RWPE2 (cell line): Measurements from ENCODE around the gene CLEC16A.

Source experiments
- ATAC-seq: fragments of 200-7000 bp; cut with Tn5 transposase; 3 replicates; pipeline ENCODE4 v1.9.1; 2021; ENCODE audit warnings: low read depth
- DNase-seq: peaks from one replicate; pipeline ENCODE4 v3.0.0-alpha.2; 2020; ENCODE audit warnings: low spot score
- H3K27ac ChIP-seq: fragments of 450-650 bp; 2 replicates; pipeline ENCODE4 v1.5.1; 2017; ENCODE audit warnings: mild to moderate bottlenecking; ENCODE audit not compliant: poor library complexity, severe bottlenecking
- H3K27me3 ChIP-seq: fragments of 250-450 bp; sonication (Bioruptor Pico); 2 replicates; pipeline ENCODE4 v1.5.1; 2021; ENCODE audit warnings: mild to moderate bottlenecking, moderate library complexity; ENCODE audit not compliant: insufficient read depth, poor library complexity, severe bottlenecking
- H3K36me3 ChIP-seq: fragments of 250-450 bp; sonication (Bioruptor Pico); 2 replicates; pipeline ENCODE4 v1.5.1; 2020; ENCODE audit warnings: low read depth, mild to moderate bottlenecking, moderate library complexity
- H3K4me1 ChIP-seq: fragments of 250-450 bp; sonication (Bioruptor Pico); 2 replicates; pipeline ENCODE4 v1.5.1; 2021; ENCODE audit warnings: mild to moderate bottlenecking, moderate library complexity; ENCODE audit not compliant: insufficient read depth, poor library complexity, severe bottlenecking
- H3K4me3 ChIP-seq: fragments of 250-450 bp; sonication (Bioruptor Pico); 2 replicates; pipeline ENCODE4 v1.5.1; 2021; ENCODE audit warnings: mild to moderate bottlenecking, moderate library complexity; ENCODE audit not compliant: severe bottlenecking
- H3K9me3 ChIP-seq: fragments of 250-450 bp; sonication (Bioruptor Pico); 2 replicates; pipeline ENCODE4 v1.5.1; 2021; ENCODE audit warnings: mild to moderate bottlenecking, moderate library complexity; ENCODE audit not compliant: severe bottlenecking
- TF ChIP-seq, protein P1 (sequence below): fragments of 450-650 bp; IDR thresholded peaks from one replicate; pipeline ENCODE4 v1.5.1; 2017; ENCODE audit warnings: mild to moderate bottlenecking, moderate library complexity; ENCODE audit not compliant: poor library complexity, severe bottlenecking

Gene CLEC16A

DNA sequence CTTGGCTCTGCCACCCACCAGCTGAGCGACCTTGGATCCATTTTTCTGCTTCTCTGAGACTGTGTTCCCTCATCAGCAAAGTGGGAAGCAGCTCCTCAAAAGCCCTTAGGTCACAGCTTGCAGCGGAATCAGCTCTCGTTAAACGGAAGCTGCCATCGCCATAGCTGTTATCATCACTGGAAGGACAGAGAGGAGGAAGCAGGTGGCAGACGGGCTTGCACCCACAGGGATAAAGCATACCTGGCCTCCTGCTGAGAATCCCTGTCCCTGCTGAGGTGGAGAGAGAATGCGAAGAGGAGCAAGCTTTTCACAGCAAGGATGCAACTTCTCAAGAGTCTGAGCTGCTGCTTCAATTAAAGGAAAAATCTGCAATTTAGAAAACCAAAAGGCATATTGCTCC lies 106.6 kb downstream of the CLEC16A start:
- H3K36me3 ChIP-seq: 0 out of 2 replicates have a peak, but pooled peaks cover 2% of the 10 kb centered on the region
- no peaks in the 10 kb centered on the region for H3K9me3 ChIP-seq
- TF ChIP-seq, protein P1, sequence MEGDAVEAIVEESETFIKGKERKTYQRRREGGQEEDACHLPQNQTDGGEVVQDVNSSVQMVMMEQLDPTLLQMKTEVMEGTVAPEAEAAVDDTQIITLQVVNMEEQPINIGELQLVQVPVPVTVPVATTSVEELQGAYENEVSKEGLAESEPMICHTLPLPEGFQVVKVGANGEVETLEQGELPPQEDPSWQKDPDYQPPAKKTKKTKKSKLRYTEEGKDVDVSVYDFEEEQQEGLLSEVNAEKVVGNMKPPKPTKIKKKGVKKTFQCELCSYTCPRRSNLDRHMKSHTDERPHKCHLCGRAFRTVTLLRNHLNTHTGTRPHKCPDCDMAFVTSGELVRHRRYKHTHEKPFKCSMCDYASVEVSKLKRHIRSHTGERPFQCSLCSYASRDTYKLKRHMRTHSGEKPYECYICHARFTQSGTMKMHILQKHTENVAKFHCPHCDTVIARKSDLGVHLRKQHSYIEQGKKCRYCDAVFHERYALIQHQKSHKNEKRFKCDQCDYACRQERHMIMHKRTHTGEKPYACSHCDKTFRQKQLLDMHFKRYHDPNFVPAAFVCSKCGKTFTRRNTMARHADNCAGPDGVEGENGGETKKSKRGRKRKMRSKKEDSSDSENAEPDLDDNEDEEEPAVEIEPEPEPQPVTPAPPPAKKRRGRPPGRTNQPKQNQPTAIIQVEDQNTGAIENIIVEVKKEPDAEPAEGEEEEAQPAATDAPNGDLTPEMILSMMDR: no peak
- no peaks in the 10 kb centered on the region for H3K27me3 ChIP-seq
- H3K4me3 ChIP-seq: no peak overlapping the region
- ATAC-seq (no peak), DNase-seq (no peak)
- no peak overlapping the region for H3K27ac ChIP-seq
- peaks cover 7% of the 10 kb centered on the region for H3K4me1 ChIP-seq

- H3K4me1 ChIP-seq: peaks cover 7% of the 10 kb centered on the region
- TF ChIP-seq, protein P1: no peak
These were observed 107.1 kb downstream of the CLEC16A start for GRCh38 chr16:11051430-11051829.

DNA sequence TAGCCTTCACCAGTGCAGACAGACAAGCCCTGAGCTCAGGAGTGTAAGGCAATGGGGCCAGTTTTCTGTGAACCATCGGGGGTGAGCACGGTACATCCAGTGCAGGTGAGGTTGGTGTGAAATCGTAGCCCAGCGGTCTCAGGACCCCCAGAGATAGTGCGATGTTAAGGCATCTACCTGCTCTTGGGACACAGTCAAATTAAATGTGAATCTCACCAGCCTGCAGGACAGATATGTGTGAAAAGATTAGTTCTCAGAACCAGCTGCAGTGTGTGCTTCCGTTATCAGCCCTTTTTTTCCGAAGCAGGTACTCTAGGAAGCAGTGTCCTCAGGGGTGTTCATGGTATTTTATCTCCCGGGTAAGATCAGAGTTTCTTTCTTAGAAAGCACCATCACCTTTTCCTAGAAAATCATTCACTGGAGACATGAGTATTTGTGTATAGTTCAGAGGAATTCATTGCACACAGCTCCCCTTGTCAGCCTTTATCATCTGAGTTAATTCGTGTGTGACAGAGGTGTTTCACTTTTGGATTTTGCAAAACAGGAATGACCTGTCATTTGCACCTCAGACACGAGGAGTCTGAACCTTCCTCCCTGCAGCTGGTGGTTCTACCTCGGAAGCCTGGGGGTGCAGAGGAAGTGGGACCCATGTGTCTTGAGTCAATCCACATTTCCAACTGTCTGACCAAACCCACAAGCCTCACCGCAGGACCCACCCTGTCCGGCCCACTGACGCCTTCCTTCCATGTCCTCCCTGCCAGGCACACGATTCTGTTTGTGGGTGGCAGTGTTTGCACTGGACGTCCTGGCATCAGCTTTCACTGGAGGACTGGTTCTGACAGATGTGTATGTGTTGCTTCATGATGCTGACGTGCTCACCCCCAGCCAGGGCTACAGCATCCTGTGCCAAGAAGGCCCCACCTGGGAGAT lies 107.8 kb downstream of the CLEC16A start:
- Histone ChIP-seq H3K4me1 (peaks cover 7% of the 10 kb centered on the region), H3K9me3 (no peaks in the 10 kb centered on the region), H3K36me3 (0 out of 2 replicates have a peak, but pooled peaks cover 2% of the 10 kb centered on the region), H3K27ac (no peak overlapping the region), H3K4me3 (no peak overlapping the region), H3K27me3 (no peaks in the 10 kb centered on the region)
- ATAC-seq: no peak
- TF ChIP-seq, protein P1: no peak
- no peak for DNase-seq

More at GRCh38 chr16:11051430-11051829, 107.1 kb downstream of the CLEC16A start:
- no peaks in the 10 kb centered on the region for H3K9me3 ChIP-seq
- 0 out of 2 replicates have a peak, but pooled peaks cover 2% of the 10 kb centered on the region for H3K36me3 ChIP-seq
- H3K4me3 ChIP-seq: no peak overlapping the region
- H3K27me3 ChIP-seq: no peaks in the 10 kb centered on the region
- DNase-seq (no peak), ATAC-seq (no peak)
- H3K27ac ChIP-seq: no peak overlapping the region

DNA sequence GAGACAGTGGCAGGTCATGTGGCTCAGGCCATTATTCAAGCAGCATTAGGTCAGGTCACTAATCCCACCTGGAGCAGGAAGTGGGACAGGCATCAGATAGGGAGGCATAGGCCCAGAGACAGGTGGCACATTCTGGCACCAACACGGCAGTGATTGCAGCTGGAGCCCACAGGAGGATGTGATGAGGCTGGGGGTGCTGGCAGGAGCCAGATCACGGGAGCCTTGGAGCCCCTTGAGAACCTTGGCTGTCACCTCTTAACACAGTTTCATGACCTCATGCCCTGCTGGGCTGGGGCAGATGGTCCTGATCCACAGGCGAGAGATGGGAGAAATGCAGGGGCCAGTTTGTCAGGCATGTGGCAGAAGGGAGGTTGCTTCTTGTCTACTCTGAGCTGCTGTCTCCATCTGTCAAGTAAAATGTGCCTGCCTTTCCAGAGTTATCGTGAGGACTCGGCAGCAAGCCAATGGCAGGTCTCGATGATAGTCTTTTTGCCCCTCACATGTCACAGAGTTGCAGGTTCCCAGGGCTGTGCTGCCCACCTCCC lies 109.6 kb downstream of the CLEC16A start:
- Histone ChIP-seq H3K4me3 (no peak overlapping the region), H3K36me3 (no peaks in the 10 kb centered on the region), H3K27ac (no peak overlapping the region), H3K27me3 (no peaks in the 10 kb centered on the region), H3K9me3 (no peaks in the 10 kb centered on the region), H3K4me1 (peaks cover 6% of the 10 kb centered on the region)
- no peak for ATAC-seq
- TF ChIP-seq, protein P1: no peak
- peak; percentile 9 for DNase-seq
